Measurements from ENCODE around the gene GAGE2A.
"Not testable (repeated sequence)": the region's sequence is repeated elsewhere in the genome, so short reads cannot be mapped to it uniquely, and the experiment has no call there.

- not testable (repeated sequence) for TF ChIP-seq JUN, MLX, SMAD4, ZNF121 (CRISPR knock-in tag; IDR thresholded peaks at IDR 0.05)
- TF ChIP-seq, protein P1, sequence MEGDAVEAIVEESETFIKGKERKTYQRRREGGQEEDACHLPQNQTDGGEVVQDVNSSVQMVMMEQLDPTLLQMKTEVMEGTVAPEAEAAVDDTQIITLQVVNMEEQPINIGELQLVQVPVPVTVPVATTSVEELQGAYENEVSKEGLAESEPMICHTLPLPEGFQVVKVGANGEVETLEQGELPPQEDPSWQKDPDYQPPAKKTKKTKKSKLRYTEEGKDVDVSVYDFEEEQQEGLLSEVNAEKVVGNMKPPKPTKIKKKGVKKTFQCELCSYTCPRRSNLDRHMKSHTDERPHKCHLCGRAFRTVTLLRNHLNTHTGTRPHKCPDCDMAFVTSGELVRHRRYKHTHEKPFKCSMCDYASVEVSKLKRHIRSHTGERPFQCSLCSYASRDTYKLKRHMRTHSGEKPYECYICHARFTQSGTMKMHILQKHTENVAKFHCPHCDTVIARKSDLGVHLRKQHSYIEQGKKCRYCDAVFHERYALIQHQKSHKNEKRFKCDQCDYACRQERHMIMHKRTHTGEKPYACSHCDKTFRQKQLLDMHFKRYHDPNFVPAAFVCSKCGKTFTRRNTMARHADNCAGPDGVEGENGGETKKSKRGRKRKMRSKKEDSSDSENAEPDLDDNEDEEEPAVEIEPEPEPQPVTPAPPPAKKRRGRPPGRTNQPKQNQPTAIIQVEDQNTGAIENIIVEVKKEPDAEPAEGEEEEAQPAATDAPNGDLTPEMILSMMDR (IDR thresholded peaks at IDR 0.05): not testable (repeated sequence)
- TF ChIP-seq, protein P2, sequence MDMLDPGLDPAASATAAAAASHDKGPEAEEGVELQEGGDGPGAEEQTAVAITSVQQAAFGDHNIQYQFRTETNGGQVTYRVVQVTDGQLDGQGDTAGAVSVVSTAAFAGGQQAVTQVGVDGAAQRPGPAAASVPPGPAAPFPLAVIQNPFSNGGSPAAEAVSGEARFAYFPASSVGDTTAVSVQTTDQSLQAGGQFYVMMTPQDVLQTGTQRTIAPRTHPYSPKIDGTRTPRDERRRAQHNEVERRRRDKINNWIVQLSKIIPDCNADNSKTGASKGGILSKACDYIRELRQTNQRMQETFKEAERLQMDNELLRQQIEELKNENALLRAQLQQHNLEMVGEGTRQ (CRISPR knock-in tag; IDR thresholded peaks at IDR 0.05): not testable (repeated sequence)
- TF ChIP-seq, protein P3, sequence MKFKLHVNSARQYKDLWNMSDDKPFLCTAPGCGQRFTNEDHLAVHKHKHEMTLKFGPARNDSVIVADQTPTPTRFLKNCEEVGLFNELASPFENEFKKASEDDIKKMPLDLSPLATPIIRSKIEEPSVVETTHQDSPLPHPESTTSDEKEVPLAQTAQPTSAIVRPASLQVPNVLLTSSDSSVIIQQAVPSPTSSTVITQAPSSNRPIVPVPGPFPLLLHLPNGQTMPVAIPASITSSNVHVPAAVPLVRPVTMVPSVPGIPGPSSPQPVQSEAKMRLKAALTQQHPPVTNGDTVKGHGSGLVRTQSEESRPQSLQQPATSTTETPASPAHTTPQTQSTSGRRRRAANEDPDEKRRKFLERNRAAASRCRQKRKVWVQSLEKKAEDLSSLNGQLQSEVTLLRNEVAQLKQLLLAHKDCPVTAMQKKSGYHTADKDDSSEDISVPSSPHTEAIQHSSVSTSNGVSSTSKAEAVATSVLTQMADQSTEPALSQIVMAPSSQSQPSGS (CRISPR knock-in tag; IDR thresholded peaks at IDR 0.05; ENCODE audit: borderline replicate concordance, low read depth): not testable (repeated sequence)
- TF ChIP-seq, protein P4, sequence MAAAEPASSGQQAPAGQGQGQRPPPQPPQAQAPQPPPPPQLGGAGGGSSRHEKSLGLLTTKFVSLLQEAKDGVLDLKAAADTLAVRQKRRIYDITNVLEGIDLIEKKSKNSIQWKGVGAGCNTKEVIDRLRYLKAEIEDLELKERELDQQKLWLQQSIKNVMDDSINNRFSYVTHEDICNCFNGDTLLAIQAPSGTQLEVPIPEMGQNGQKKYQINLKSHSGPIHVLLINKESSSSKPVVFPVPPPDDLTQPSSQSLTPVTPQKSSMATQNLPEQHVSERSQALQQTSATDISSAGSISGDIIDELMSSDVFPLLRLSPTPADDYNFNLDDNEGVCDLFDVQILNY (CRISPR knock-in tag; IDR thresholded peaks at IDR 0.05): not testable (repeated sequence)
Observed at GRCh38 chrX:49560542-49560941, 28.8 kb upstream of the GAGE2A start, which contains the start of gene GAGE12F.

All from WTC11 (cell line).